ENCODE results near the gene MB.

Gene MB

GRCh38 chr22:35605851-35606481 lies 11.2 kb downstream of the MB start:
- Histone ChIP-seq H3K4me1 (ENCODE audit: control insufficient read depth, insufficient read depth, low read length) (peaks cover 15% of the 10 kb centered on the region), H3K36me3 (ENCODE audit: control insufficient read depth in 2 of 2, insufficient read depth in 2 of 2, low read length in 2 of 2) (no peaks in the 10 kb centered on the region), H3K9ac (ENCODE audit: low read length in 2 of 2) (no peak overlapping the region), H3K9me3 (ENCODE audit: control insufficient read depth in 2 of 2, low read length in 2 of 2) (no peaks in the 10 kb centered on the region), H3K27ac (ENCODE audit: low read length) (peak overlapping the region; percentile 58), H3K27me3 (ENCODE audit: control insufficient read depth in 1 of 2, insufficient read depth in 2 of 2, low read length in 2 of 2) (no peaks in the 10 kb centered on the region), H3K4me3 (ENCODE audit: low read length in 2 of 2) (peak overlapping the region in 1 of 2 donors; percentile 8)

GRCh38 chr22:35605369-35605680 lies 11.8 kb downstream of the MB start:
- Histone ChIP-seq H3K9ac (ENCODE audit: low read length in 2 of 2) (no peak overlapping the region), H3K4me1 (ENCODE audit: control insufficient read depth, insufficient read depth, low read length) (peaks cover 15% of the 10 kb centered on the region), H3K27ac (ENCODE audit: low read length) (peak overlapping the region; percentile 58), H3K36me3 (ENCODE audit: control insufficient read depth in 2 of 2, insufficient read depth in 2 of 2, low read length in 2 of 2) (no peaks in the 10 kb centered on the region), H3K9me3 (ENCODE audit: control insufficient read depth in 2 of 2, low read length in 2 of 2) (no peaks in the 10 kb centered on the region), H3K4me3 (ENCODE audit: low read length in 2 of 2) (no peak overlapping the region), H3K27me3 (ENCODE audit: control insufficient read depth in 1 of 2, insufficient read depth in 2 of 2, low read length in 2 of 2) (no peaks in the 10 kb centered on the region)

GRCh38 chr22:35604621-35605368 lies 12.3 kb downstream of the MB start:
- H3K36me3 ChIP-seq (ENCODE audit: control insufficient read depth in 2 of 2, insufficient read depth in 2 of 2, low read length in 2 of 2) = no peaks in the 10 kb centered on the region
- H3K27ac ChIP-seq (ENCODE audit: low read length) = no peak overlapping the region
- peaks cover 15% of the 10 kb centered on the region for H3K4me1 ChIP-seq (ENCODE audit: control insufficient read depth, insufficient read depth, low read length)
- H3K9me3 ChIP-seq (ENCODE audit: control insufficient read depth in 2 of 2, low read length in 2 of 2) = no peaks in the 10 kb centered on the region
- no peak overlapping the region for H3K4me3 ChIP-seq (ENCODE audit: low read length in 2 of 2)
- no peak overlapping the region for H3K9ac ChIP-seq (ENCODE audit: low read length in 2 of 2)
- H3K27me3 ChIP-seq (ENCODE audit: control insufficient read depth in 1 of 2, insufficient read depth in 2 of 2, low read length in 2 of 2) = no peaks in the 10 kb centered on the region

GRCh38 chr22:35601743-35602615 lies 15.2 kb downstream of the MB start:
- Histone ChIP-seq H3K9me3 (ENCODE audit: control insufficient read depth in 2 of 2, low read length in 2 of 2) (no peaks in the 10 kb centered on the region), H3K4me3 (ENCODE audit: low read length in 2 of 2) (no peak overlapping the region), H3K27ac (ENCODE audit: low read length) (no peak overlapping the region), H3K9ac (ENCODE audit: low read length in 2 of 2) (no peak overlapping the region), H3K36me3 (ENCODE audit: control insufficient read depth in 2 of 2, insufficient read depth in 2 of 2, low read length in 2 of 2) (no peaks in the 10 kb centered on the region), H3K27me3 (ENCODE audit: control insufficient read depth in 1 of 2, insufficient read depth in 2 of 2, low read length in 2 of 2) (no peaks in the 10 kb centered on the region), H3K4me1 (ENCODE audit: control insufficient read depth, insufficient read depth, low read length) (peaks cover 22% of the 10 kb centered on the region)

- Histone ChIP-seq H3K36me3 (ENCODE audit: control insufficient read depth in 2 of 2, insufficient read depth in 2 of 2, low read length in 2 of 2) (no peaks in the 10 kb centered on the region), H3K9me3 (ENCODE audit: control insufficient read depth in 2 of 2, low read length in 2 of 2) (no peaks in the 10 kb centered on the region), H3K27ac (ENCODE audit: low read length) (no peak overlapping the region), H3K4me3 (ENCODE audit: low read length in 2 of 2) (no peak overlapping the region), H3K4me1 (ENCODE audit: control insufficient read depth, insufficient read depth, low read length) (peaks cover 19% of the 10 kb centered on the region), H3K27me3 (ENCODE audit: control insufficient read depth in 1 of 2, insufficient read depth in 2 of 2, low read length in 2 of 2) (no peaks in the 10 kb centered on the region), H3K9ac (ENCODE audit: low read length in 2 of 2) (no peak overlapping the region)
Measured at GRCh38 chr22:35601013-35601580, 16.0 kb downstream of the MB start.

- Histone ChIP-seq H3K9me3 (ENCODE audit: control insufficient read depth in 2 of 2, low read length in 2 of 2) (no peaks in the 10 kb centered on the region), H3K27me3 (ENCODE audit: control insufficient read depth in 1 of 2, insufficient read depth in 2 of 2, low read length in 2 of 2) (no peaks in the 10 kb centered on the region), H3K4me1 (ENCODE audit: control insufficient read depth, insufficient read depth, low read length) (peaks cover 14% of the 10 kb centered on the region), H3K27ac (ENCODE audit: low read length) (no peak overlapping the region), H3K4me3 (ENCODE audit: low read length in 2 of 2) (no peak overlapping the region), H3K36me3 (ENCODE audit: control insufficient read depth in 2 of 2, insufficient read depth in 2 of 2, low read length in 2 of 2) (no peaks in the 10 kb centered on the region), H3K9ac (ENCODE audit: low read length in 2 of 2) (no peak overlapping the region)
Measured at GRCh38 chr22:35600476-35600875, 16.7 kb downstream of the MB start.

- H3K4me3 ChIP-seq (ENCODE audit: low read length in 2 of 2) = no peak overlapping the region
- H3K27me3 ChIP-seq (ENCODE audit: control insufficient read depth in 1 of 2, insufficient read depth in 2 of 2, low read length in 2 of 2) = no peaks in the 10 kb centered on the region
- H3K9me3 ChIP-seq (ENCODE audit: control insufficient read depth in 2 of 2, low read length in 2 of 2) = no peaks in the 10 kb centered on the region
- no peak overlapping the region for H3K27ac ChIP-seq (ENCODE audit: low read length)
- H3K9ac ChIP-seq (ENCODE audit: low read length in 2 of 2) = no peak overlapping the region
- peaks cover 12% of the 10 kb centered on the region for H3K4me1 ChIP-seq (ENCODE audit: control insufficient read depth, insufficient read depth, low read length)
- H3K36me3 ChIP-seq (ENCODE audit: control insufficient read depth in 2 of 2, insufficient read depth in 2 of 2, low read length in 2 of 2) = no peaks in the 10 kb centered on the region
Measured at GRCh38 chr22:35599364-35599763, 17.8 kb downstream of the MB start.

- H3K9ac ChIP-seq (ENCODE audit: low read length in 2 of 2) = no peak overlapping the region
- no peaks in the 10 kb centered on the region for H3K36me3 ChIP-seq (ENCODE audit: control insufficient read depth in 2 of 2, insufficient read depth in 2 of 2, low read length in 2 of 2)
- H3K27ac ChIP-seq (ENCODE audit: low read length) = no peak overlapping the region
- H3K4me3 ChIP-seq (ENCODE audit: low read length in 2 of 2) = no peak overlapping the region
- H3K4me1 ChIP-seq (ENCODE audit: control insufficient read depth, insufficient read depth, low read length) = peaks cover 19% of the 10 kb centered on the region
- no peaks in the 10 kb centered on the region for H3K27me3 ChIP-seq (ENCODE audit: control insufficient read depth in 1 of 2, insufficient read depth in 2 of 2, low read length in 2 of 2)
- H3K9me3 ChIP-seq (ENCODE audit: control insufficient read depth in 2 of 2, low read length in 2 of 2) = no peaks in the 10 kb centered on the region
Measured at GRCh38 chr22:35598396-35598710, 18.8 kb downstream of the MB start.

GRCh38 chr22:35597692-35598395 lies 19.3 kb downstream of the MB start:
- Histone ChIP-seq H3K36me3 (ENCODE audit: control insufficient read depth in 2 of 2, insufficient read depth in 2 of 2, low read length in 2 of 2) (no peaks in the 10 kb centered on the region), H3K4me1 (ENCODE audit: control insufficient read depth, insufficient read depth, low read length) (peaks cover 20% of the 10 kb centered on the region), H3K27me3 (ENCODE audit: control insufficient read depth in 1 of 2, insufficient read depth in 2 of 2, low read length in 2 of 2) (no peaks in the 10 kb centered on the region), H3K4me3 (ENCODE audit: low read length in 2 of 2) (no peak overlapping the region), H3K9ac (ENCODE audit: low read length in 2 of 2) (no peak overlapping the region), H3K27ac (ENCODE audit: low read length) (no peak overlapping the region), H3K9me3 (ENCODE audit: control insufficient read depth in 2 of 2, low read length in 2 of 2) (no peaks in the 10 kb centered on the region)

GRCh38 chr22:35596821-35597220 lies 20.3 kb downstream of the MB start:
- Histone ChIP-seq H3K9me3 (ENCODE audit: control insufficient read depth in 2 of 2, low read length in 2 of 2) (no peaks in the 10 kb centered on the region), H3K27ac (ENCODE audit: low read length) (peak overlapping the region; percentile 24), H3K36me3 (ENCODE audit: control insufficient read depth in 2 of 2, insufficient read depth in 2 of 2, low read length in 2 of 2) (no peaks in the 10 kb centered on the region), H3K27me3 (ENCODE audit: control insufficient read depth in 1 of 2, insufficient read depth in 2 of 2, low read length in 2 of 2) (no peaks in the 10 kb centered on the region), H3K4me3 (ENCODE audit: low read length in 2 of 2) (no peak overlapping the region), H3K9ac (ENCODE audit: low read length in 2 of 2) (no peak overlapping the region), H3K4me1 (ENCODE audit: control insufficient read depth, insufficient read depth, low read length) (peaks cover 30% of the 10 kb centered on the region)
